AG09309 (cell line): Measurements from ENCODE around the gene SLC38A11.

Experiments used
- DNase-seq: peaks from one replicate; pipeline ENCODE4 v3.0.0-alpha.2; 2010; ENCODE audit warnings: low read depth
- H3K4me3 ChIP-seq: 2 replicates; pipeline ENCODE4 v1.5.1; 2011; ENCODE audit warnings: mild to moderate bottlenecking, low read depth, low read length, moderate library complexity; ENCODE audit not compliant: control insufficient read depth
- CTCF ChIP-seq: IDR thresholded peaks from 2 replicates; pipeline ENCODE4 v1.5.1; 2011; ENCODE audit warnings: mild to moderate bottlenecking, low read depth, low read length, inconsistent platforms; ENCODE audit not compliant: insufficient read depth, control insufficient read depth; ENCODE audit errors: missing control alignments

SLC38A11 gene

GRCh38 chr2:164960159-164960558 lies 4.8 kb upstream of the SLC38A11 start:
- no peak overlapping the region for H3K4me3 ChIP-seq
- DNase-seq = no peak
- no peak for TF ChIP-seq CTCF

GRCh38 chr2:164954186-164954585 lies 1.1 kb downstream of the SLC38A11 start:
- H3K4me3 ChIP-seq = no peak overlapping the region; the same call in 1 of the 2 replicates
- DNase-seq = no peak
- no peak for TF ChIP-seq CTCF

GRCh38 chr2:164953279-164953678 lies 2.0 kb downstream of the SLC38A11 start:
- no peak for TF ChIP-seq CTCF
- no peak overlapping the region for H3K4me3 ChIP-seq
- no peak for DNase-seq

GRCh38 chr2:164952057-164952702 lies 3.1 kb downstream of the SLC38A11 start:
- DNase-seq = no peak
- no peak for TF ChIP-seq CTCF
- no peak overlapping the region for H3K4me3 ChIP-seq

- DNase-seq = no peak
- TF ChIP-seq CTCF = no peak
- no peak overlapping the region for H3K4me3 ChIP-seq
Measured at GRCh38 chr2:164948540-164948939, 6.8 kb downstream of the SLC38A11 start.

GRCh38 chr2:164947281-164947680 lies 8.0 kb downstream of the SLC38A11 start:
- TF ChIP-seq CTCF = no peak
- no peak overlapping the region for H3K4me3 ChIP-seq
- no peak for DNase-seq

- no peak for DNase-seq
- no peak overlapping the region for H3K4me3 ChIP-seq
- no peak for TF ChIP-seq CTCF
Measured at GRCh38 chr2:164943289-164943688, 12.0 kb downstream of the SLC38A11 start.
